GM12891 (cell line): ENCODE measurements around the gene MTG2.

Source experiments
- POLR2A ChIP-seq: IDR thresholded peaks from 2 replicates; pipeline ENCODE4 v1.6.1; 2011; ENCODE audit warnings: low read depth, low read length, control low read depth
- POU2F2 ChIP-seq: IDR thresholded peaks from 2 replicates; pipeline ENCODE4 v1.6.1; 2011; ENCODE audit warnings: low read depth, mild to moderate bottlenecking, control low read depth, low read length, moderate library complexity
- SPI1 ChIP-seq: IDR thresholded peaks from 2 replicates; pipeline ENCODE4 v1.6.1; 2011; ENCODE audit warnings: low read depth, low read length, control low read depth
- TAF1 ChIP-seq: IDR thresholded peaks from 2 replicates; pipeline ENCODE4 v1.6.1; 2011; ENCODE audit warnings: low read depth, low read length, control low read depth

DNA sequence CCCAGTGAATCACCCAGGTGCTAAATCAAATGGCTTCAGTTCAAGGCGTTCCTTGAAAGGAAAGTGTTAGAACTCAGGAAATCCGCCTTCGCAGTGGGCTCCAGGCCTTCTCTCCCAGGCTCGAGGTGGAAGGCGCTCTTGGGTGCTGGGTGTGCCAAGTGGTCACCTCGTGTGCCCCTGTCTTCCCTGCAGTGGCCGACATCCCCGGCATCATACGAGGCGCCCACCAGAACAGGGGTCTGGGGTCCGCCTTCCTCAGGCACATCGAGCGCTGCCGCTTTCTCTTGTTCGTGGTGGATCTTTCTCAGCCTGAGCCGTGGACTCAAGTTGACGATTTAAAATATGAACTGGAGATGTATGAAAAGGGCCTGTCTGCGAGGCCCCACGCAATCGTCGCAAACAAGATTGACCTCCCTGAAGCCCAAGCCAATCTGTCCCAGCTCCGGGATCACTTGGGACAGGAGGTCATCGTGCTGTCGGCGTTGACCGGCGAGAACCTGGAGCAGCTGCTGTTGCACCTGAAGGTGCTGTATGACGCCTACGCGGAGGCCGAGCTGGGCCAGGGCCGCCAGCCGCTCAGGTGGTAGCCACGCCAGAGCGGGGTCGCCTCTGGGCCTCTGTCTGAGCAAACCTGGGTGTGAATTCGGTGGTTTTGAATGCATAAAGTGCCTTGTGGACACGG, 17.8 kb downstream of the MTG2 start:
- TF ChIP-seq TAF1 (no peak), POLR2A (no peak), SPI1 (no peak), POU2F2 (no peak)
